ENCODE measurements around the gene RAP2B. TPM values are rescaled to one million over a fixed set of nuclear protein-coding genes. Genes with fewer than 3 reads are reported as not detected.

Gene RAP2B
- total and polyA plus RNA-seq, 2 of the 13 experiments (the other 11 are each of a cell fraction or from before 2014, with no cell fraction given) = 6.4 to 7.1 TPM

- no peak for TF ChIP-seq PCBP1 (IDR thresholded peaks at IDR 0.05; ENCODE audit: borderline replicate concordance, low read depth, low read length)
- TF ChIP-seq ZBTB8A (CRISPR knock-in tag; IDR thresholded peaks at IDR 0.05; ENCODE audit: borderline replicate concordance, low read depth) = peak; percentile 81; the same call in 1 of the 2 replicates
- peak; percentile 68; the same call in 1 of the 2 replicates for TF ChIP-seq ZNF766 (CRISPR knock-in tag; IDR thresholded peaks at IDR 0.05; ENCODE audit: borderline replicate concordance)
- no peak for TF ChIP-seq ZMAT5 (CRISPR knock-in tag; IDR thresholded peaks at IDR 0.05; ENCODE audit: borderline replicate concordance, low read depth)
- TF ChIP-seq ZNF256 (CRISPR knock-in tag; conservative IDR thresholded peaks at IDR 0.05) = no peak
- peak; percentile 83 for TF ChIP-seq THAP11 (CRISPR knock-in tag; IDR thresholded peaks at IDR 0.05)
- no peak; the same call in 1 of the 2 replicates for TF ChIP-seq ZBTB3 (CRISPR knock-in tag; IDR thresholded peaks at IDR 0.05; ENCODE audit: borderline replicate concordance, low read depth)
- TF ChIP-seq ZNF879 (CRISPR knock-in tag; IDR thresholded peaks at IDR 0.05) = no peak
- no peak for TF ChIP-seq ZNF207 (IDR thresholded peaks at IDR 0.05; ENCODE audit: borderline replicate concordance)
- TF ChIP-seq SCMH1 (CRISPR knock-in tag; IDR thresholded peaks at IDR 0.05; ENCODE audit: borderline replicate concordance) = no peak
- TF ChIP-seq ZNF850 (CRISPR knock-in tag; conservative IDR thresholded peaks at IDR 0.05) = no peak
- no peak for TF ChIP-seq ZNF512 (CRISPR knock-in tag; IDR thresholded peaks at IDR 0.05)
- TF ChIP-seq HNF1A (IDR thresholded peaks at IDR 0.05; ENCODE audit: low read depth) = no peak
- TF ChIP-seq HNF1A (CRISPR knock-in tag; IDR thresholded peaks at IDR 0.05; ENCODE audit: borderline replicate concordance) = peak; percentile 81
- no peak for TF ChIP-seq SOX13 (IDR thresholded peaks at IDR 0.05)
- peak in 1 of 2 experiments; percentile 38; a peak in 1 of 4 replicates for TF ChIP-seq SOX13 (CRISPR knock-in tag; conservative IDR thresholded peaks at IDR 0.05 in 1 of 2, IDR thresholded peaks at IDR 0.05 in 1 of 2)
- TF ChIP-seq MXD1 (CRISPR knock-in tag; IDR thresholded peaks at IDR 0.05) = peak; percentile 91
- no peak; the same call in 1 of the 2 replicates for TF ChIP-seq ZNF350 (CRISPR knock-in tag; IDR thresholded peaks at IDR 0.05; ENCODE audit: borderline replicate concordance, low read depth)
- no peak for TF ChIP-seq ZBTB1 (CRISPR knock-in tag; IDR thresholded peaks at IDR 0.05; ENCODE audit: borderline replicate concordance)
- TF ChIP-seq ZNF333 (CRISPR knock-in tag; IDR thresholded peaks at IDR 0.05; ENCODE audit: borderline replicate concordance) = no peak
- no peak for TF ChIP-seq ZNF33B (CRISPR knock-in tag; IDR thresholded peaks at IDR 0.05)
- TF ChIP-seq ZNF3 (CRISPR knock-in tag; IDR thresholded peaks at IDR 0.05) = no peak
- no peak for TF ChIP-seq POLR2AphosphoS2 (IDR thresholded peaks at IDR 0.05; ENCODE audit: low read depth, low read length)
These were observed at the start of gene RAP2B (continued) for GRCh38 chr3:153161714-153162512.
